ENCODE data around the gene CEP152.
"Not testable (repeated sequence)": the region's sequence is repeated elsewhere in the genome, so short reads cannot be mapped to it uniquely, and the experiment has no call there.

- not testable (repeated sequence) for TF ChIP-seq CTCF (conservative IDR thresholded peaks at IDR 0.05; ENCODE audit: low read depth in 2 of 2); EZH2 (IDR thresholded peaks at IDR 0.05; ENCODE audit: low read depth, unreplicated experiment); JUNB (IDR thresholded peaks at IDR 0.05; ENCODE audit: unreplicated experiment); POLR2AphosphoS5 (IDR thresholded peaks at IDR 0.05; ENCODE audit: low read depth); CREB1 (CRISPR knock-in tag; IDR thresholded peaks at IDR 0.05; ENCODE audit: low read depth); EZH2phosphoT487 (IDR thresholded peaks at IDR 0.05; ENCODE audit: unreplicated experiment)
- TF ChIP-seq, protein P1, sequence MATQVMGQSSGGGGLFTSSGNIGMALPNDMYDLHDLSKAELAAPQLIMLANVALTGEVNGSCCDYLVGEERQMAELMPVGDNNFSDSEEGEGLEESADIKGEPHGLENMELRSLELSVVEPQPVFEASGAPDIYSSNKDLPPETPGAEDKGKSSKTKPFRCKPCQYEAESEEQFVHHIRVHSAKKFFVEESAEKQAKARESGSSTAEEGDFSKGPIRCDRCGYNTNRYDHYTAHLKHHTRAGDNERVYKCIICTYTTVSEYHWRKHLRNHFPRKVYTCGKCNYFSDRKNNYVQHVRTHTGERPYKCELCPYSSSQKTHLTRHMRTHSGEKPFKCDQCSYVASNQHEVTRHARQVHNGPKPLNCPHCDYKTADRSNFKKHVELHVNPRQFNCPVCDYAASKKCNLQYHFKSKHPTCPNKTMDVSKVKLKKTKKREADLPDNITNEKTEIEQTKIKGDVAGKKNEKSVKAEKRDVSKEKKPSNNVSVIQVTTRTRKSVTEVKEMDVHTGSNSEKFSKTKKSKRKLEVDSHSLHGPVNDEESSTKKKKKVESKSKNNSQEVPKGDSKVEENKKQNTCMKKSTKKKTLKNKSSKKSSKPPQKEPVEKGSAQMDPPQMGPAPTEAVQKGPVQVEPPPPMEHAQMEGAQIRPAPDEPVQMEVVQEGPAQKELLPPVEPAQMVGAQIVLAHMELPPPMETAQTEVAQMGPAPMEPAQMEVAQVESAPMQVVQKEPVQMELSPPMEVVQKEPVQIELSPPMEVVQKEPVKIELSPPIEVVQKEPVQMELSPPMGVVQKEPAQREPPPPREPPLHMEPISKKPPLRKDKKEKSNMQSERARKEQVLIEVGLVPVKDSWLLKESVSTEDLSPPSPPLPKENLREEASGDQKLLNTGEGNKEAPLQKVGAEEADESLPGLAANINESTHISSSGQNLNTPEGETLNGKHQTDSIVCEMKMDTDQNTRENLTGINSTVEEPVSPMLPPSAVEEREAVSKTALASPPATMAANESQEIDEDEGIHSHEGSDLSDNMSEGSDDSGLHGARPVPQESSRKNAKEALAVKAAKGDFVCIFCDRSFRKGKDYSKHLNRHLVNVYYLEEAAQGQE (IDR thresholded peaks at IDR 0.05; ENCODE audit: unreplicated experiment), result not testable (repeated sequence)
Observed at GRCh38 chr15:48854434-48854833, 43.6 kb upstream of the CEP152 start.

Data from GM23338 (cell line).